GM23338 (cell line): ENCODE results near the gene GRIN2A. TPM values are rescaled to one million over a fixed set of nuclear protein-coding genes. Genes with fewer than 3 reads are reported as not detected.

Experiments used
- ATAC-seq: fragments of 200-7000 bp; cut with Tn5 transposase; 3 replicates; pipeline ENCODE4 v1.9.1; 2020
- DNase-seq: peaks from one replicate; pipeline ENCODE4 v3.0.0-alpha.2; 2015; ENCODE audit warnings: low spot score
- H2AFZ ChIP-seq: fragments of 200-600 bp; sonication (generic); 2 replicates; pipeline ENCODE4 v1.8.0; 2016; ENCODE audit warnings: antibody characterized with exemption, mild to moderate bottlenecking, moderate library complexity
- H3F3A ChIP-seq: fragments of 200-600 bp; sonication (generic); replicated peaks from 2 replicates; pipeline ENCODE4 v1.8.0; 2017; ENCODE audit warnings: antibody characterized with exemption, mixed run types, low read depth
- H3K27ac ChIP-seq: fragments of 200-600 bp; sonication (generic); 2 replicates; pipeline ENCODE4 v1.6.1; 2016; ENCODE audit warnings: low read depth
- H3K27me3 ChIP-seq: fragments of 200-600 bp; sonication (generic); 2 replicates; pipeline ENCODE4 v1.8.0; 2016; ENCODE audit warnings: mild to moderate bottlenecking, mixed run types, moderate library complexity; ENCODE audit not compliant: insufficient read depth
- H3K36me3 ChIP-seq: fragments of 200-600 bp; sonication (generic); 2 replicates; pipeline ENCODE4 v1.8.0; 2016; ENCODE audit warnings: mild to moderate bottlenecking; ENCODE audit not compliant: insufficient read depth
- H3K4me1 ChIP-seq: fragments of 200-600 bp; sonication (generic); 2 replicates; pipeline ENCODE4 v1.8.0; 2016; ENCODE audit warnings: mild to moderate bottlenecking, moderate library complexity; ENCODE audit not compliant: insufficient read depth
- H3K4me2 ChIP-seq: fragments of 200-600 bp; sonication (generic); 2 replicates; pipeline ENCODE4 v1.7.1; 2017; ENCODE audit warnings: mixed run types
- H3K4me3 ChIP-seq: fragments of 200-600 bp; sonication (generic); 2 replicates; pipeline ENCODE4 v1.6.1; 2016; ENCODE audit warnings: mixed run types
- H3K79me2 ChIP-seq: fragments of 200-600 bp; sonication (generic); replicated peaks from 2 replicates; pipeline ENCODE4 v1.8.0; 2017; ENCODE audit warnings: mild to moderate bottlenecking; ENCODE audit not compliant: insufficient read depth
- H3K9me2 ChIP-seq: fragments of 200-600 bp; sonication (generic); 2 replicates; pipeline ENCODE4 v1.8.0; 2017; ENCODE audit not compliant: insufficient read depth
- H4K20me1 ChIP-seq: fragments of 200-600 bp; sonication (generic); replicated peaks from 2 replicates; pipeline ENCODE4 v1.8.0; 2017; ENCODE audit warnings: mild to moderate bottlenecking; ENCODE audit not compliant: insufficient read depth
- H3K27ac Mint-ChIP-seq: 2 replicates; pipeline ENCODE4 v1.8.0; 2020; ENCODE audit warnings: inconsistent platforms, mild to moderate bottlenecking, moderate library complexity, mixed read lengths
- H3K27me3 Mint-ChIP-seq: 3 replicates; pipeline ENCODE4 v1.8.0; 2022; ENCODE audit warnings: low read depth, mild to moderate bottlenecking, moderate library complexity, mixed read lengths, inconsistent platforms; ENCODE audit not compliant: insufficient read depth, poor library complexity
- H3K36me3 Mint-ChIP-seq: 3 replicates; pipeline ENCODE4 v1.8.0; 2021; ENCODE audit warnings: low read depth, mild to moderate bottlenecking, inconsistent platforms, moderate library complexity, mixed read lengths
- H3K4me1 Mint-ChIP-seq: 3 replicates; pipeline ENCODE4 v1.8.0; 2020; ENCODE audit warnings: mild to moderate bottlenecking, inconsistent platforms, mixed read lengths
- H3K4me3 Mint-ChIP-seq: 3 replicates; pipeline ENCODE4 v1.8.0; 2021; ENCODE audit warnings: moderate library complexity, mild to moderate bottlenecking, inconsistent platforms, mixed read lengths
- H3K9me3 Mint-ChIP-seq: 3 replicates; pipeline ENCODE4 v1.8.0; 2020; ENCODE audit warnings: moderate library complexity, mild to moderate bottlenecking, inconsistent platforms, mixed read lengths
- CREB1 ChIP-seq: fragments of 250-450 bp; sonication (Bioruptor Pico); IDR thresholded peaks from 2 replicates; pipeline ENCODE4 v1.5.0; 2020; ENCODE audit warnings: low read depth, mild to moderate bottlenecking, moderate library complexity
- EZH2 ChIP-seq: fragments of 200-600 bp; sonication (generic); IDR thresholded peaks from one replicate; pipeline ENCODE4 v1.8.0; 2017; ENCODE audit warnings: antibody characterized with exemption, mild to moderate bottlenecking, low read depth; ENCODE audit not compliant: unreplicated experiment
- EZH2phosphoT487 ChIP-seq: fragments of 200-600 bp; sonication (generic); IDR thresholded peaks from one replicate; pipeline ENCODE4 v1.8.1; 2018; ENCODE audit warnings: antibody characterized with exemption; ENCODE audit not compliant: unreplicated experiment
- JUNB ChIP-seq: IDR thresholded peaks from one replicate; pipeline ENCODE4 v1.6.1; 2016; ENCODE audit warnings: antibody characterized with exemption; ENCODE audit not compliant: unreplicated experiment
- STAT1 ChIP-seq: IDR thresholded peaks from one replicate; pipeline ENCODE4 v1.6.1; 2016; ENCODE audit warnings: antibody characterized with exemption; ENCODE audit not compliant: unreplicated experiment
- ZNF114 ChIP-seq: fragments of 250-450 bp; sonication (Bioruptor Pico); IDR thresholded peaks from 2 replicates; pipeline ENCODE4 v1.5.0; 2020; ENCODE audit warnings: mild to moderate bottlenecking, moderate library complexity
- ZNF331 ChIP-seq: fragments of 250-450 bp; sonication (Bioruptor Pico); IDR thresholded peaks from 2 replicates; pipeline ENCODE4 v1.5.0; 2020; ENCODE audit warnings: low read depth, mild to moderate bottlenecking, moderate library complexity
- polyA plus RNA-seq: library from polyadenylated mRNA; unstranded; fragments of >200 nt; fragmentation: Nextera tagmentation; extraction: Ambion mirVana; gene quantifications from 2 replicates; pipeline ENCODE4 v1.2.1, GENCODE V29; 2016
- total RNA-seq: library from RNA; depleted of rRNA; stranded (reverse); fragments of >200 nt; shearing (Covaris generic); gene quantifications from 2 replicates; pipeline ENCODE4 v1.2.3, GENCODE V29; 2014
- TF ChIP-seq, protein P1 (sequence below): IDR thresholded peaks from one replicate; pipeline ENCODE4 v1.6.1; 2018; ENCODE audit warnings: antibody characterized with exemption; ENCODE audit not compliant: unreplicated experiment
- TF ChIP-seq, protein P2 (sequence below): IDR thresholded peaks from 2 replicates; pipeline ENCODE4 v1.6.1; 2016; ENCODE audit warnings: antibody characterized with exemption

The GRIN2A gene
- total and polyA plus RNA-seq, 2 experiments from 2014 or later: 0.89 to 5.1 TPM

DNA sequence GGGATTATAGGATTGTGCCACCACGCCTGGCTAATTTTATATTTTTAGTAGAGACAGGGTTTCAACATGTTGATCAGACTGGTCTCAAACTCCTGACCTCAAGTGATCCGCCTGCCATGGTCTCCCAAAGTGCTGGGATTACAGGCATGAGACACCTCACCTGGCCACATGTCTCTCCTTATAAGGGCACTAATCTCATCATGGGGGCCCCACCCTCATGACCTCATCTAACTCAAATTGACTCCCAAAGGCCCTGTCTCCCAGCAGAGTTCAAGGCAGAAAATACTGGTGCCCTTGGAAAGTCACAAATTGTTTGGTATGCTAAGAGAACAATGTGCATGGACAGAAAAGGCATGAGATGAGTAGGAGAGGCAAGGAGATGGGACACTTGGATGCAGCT, 49.3 kb upstream of the GRIN2A start (continued):
- TF ChIP-seq, protein P1, sequence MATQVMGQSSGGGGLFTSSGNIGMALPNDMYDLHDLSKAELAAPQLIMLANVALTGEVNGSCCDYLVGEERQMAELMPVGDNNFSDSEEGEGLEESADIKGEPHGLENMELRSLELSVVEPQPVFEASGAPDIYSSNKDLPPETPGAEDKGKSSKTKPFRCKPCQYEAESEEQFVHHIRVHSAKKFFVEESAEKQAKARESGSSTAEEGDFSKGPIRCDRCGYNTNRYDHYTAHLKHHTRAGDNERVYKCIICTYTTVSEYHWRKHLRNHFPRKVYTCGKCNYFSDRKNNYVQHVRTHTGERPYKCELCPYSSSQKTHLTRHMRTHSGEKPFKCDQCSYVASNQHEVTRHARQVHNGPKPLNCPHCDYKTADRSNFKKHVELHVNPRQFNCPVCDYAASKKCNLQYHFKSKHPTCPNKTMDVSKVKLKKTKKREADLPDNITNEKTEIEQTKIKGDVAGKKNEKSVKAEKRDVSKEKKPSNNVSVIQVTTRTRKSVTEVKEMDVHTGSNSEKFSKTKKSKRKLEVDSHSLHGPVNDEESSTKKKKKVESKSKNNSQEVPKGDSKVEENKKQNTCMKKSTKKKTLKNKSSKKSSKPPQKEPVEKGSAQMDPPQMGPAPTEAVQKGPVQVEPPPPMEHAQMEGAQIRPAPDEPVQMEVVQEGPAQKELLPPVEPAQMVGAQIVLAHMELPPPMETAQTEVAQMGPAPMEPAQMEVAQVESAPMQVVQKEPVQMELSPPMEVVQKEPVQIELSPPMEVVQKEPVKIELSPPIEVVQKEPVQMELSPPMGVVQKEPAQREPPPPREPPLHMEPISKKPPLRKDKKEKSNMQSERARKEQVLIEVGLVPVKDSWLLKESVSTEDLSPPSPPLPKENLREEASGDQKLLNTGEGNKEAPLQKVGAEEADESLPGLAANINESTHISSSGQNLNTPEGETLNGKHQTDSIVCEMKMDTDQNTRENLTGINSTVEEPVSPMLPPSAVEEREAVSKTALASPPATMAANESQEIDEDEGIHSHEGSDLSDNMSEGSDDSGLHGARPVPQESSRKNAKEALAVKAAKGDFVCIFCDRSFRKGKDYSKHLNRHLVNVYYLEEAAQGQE: no peak
- TF ChIP-seq CREB1 (CRISPR knock-in tag): no peak
- TF ChIP-seq STAT1: no peak

DNA sequence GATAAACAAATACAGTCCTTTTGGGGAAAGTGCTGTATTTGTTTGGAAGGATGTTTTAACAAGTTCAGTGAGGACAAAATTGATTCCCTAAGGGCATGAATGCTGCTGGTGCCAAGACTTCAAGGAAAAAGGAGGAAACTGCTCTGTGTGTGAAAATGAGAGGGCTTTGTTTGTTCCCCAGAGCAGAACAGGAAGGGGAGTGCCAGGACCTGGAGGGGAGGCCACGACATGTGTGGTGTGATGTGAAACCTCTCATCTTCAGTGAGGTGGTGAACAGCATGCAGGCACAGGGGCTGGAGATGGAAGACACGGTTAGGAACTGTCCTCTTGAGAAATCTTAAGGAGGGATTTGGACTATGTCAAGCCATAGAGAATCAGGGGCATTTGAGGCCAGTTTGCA, 46.6 kb upstream of the GRIN2A start:
- Histone ChIP-seq H3K4me1 (no peaks in the 10 kb centered on the region), H3K9me2 (no peaks in the 10 kb centered on the region), H3K27ac (no peak overlapping the region), H3K4me3 (no peak overlapping the region), H3F3A (no peaks in the 10 kb centered on the region), H3K4me2 (no peak overlapping the region), H3K79me2 (no peaks in the 10 kb centered on the region), H3K36me3 (no peaks in the 10 kb centered on the region), H3K27me3 (no peaks in the 10 kb centered on the region), H4K20me1 (no peaks in the 10 kb centered on the region), H2AFZ (no peak overlapping the region)
- Mint-ChIP-seq H3K4me1 (no peaks in the 10 kb centered on the region), H3K9me3 (peaks cover 24% of the 10 kb centered on the region), H3K36me3 (no peaks in the 10 kb centered on the region; the same call in 2 of the 3 replicates), H3K27ac (no peak overlapping the region), H3K4me3 (no peak overlapping the region), H3K27me3 (peaks cover 6% of the 10 kb centered on the region)
- DNase-seq: no peak
- no peak for TF ChIP-seq EZH2phosphoT487
- TF ChIP-seq, protein P2, sequence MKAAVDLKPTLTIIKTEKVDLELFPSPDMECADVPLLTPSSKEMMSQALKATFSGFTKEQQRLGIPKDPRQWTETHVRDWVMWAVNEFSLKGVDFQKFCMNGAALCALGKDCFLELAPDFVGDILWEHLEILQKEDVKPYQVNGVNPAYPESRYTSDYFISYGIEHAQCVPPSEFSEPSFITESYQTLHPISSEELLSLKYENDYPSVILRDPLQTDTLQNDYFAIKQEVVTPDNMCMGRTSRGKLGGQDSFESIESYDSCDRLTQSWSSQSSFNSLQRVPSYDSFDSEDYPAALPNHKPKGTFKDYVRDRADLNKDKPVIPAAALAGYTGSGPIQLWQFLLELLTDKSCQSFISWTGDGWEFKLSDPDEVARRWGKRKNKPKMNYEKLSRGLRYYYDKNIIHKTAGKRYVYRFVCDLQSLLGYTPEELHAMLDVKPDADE: no peak
- TF ChIP-seq ZNF114: no peak
- TF ChIP-seq ZNF331: no peak
- no peak for TF ChIP-seq EZH2
- TF ChIP-seq, protein P1: no peak
- no peak for TF ChIP-seq JUNB
- ATAC-seq: no peak
